GM12878 (cell line): ENCODE measurements around the gene HMHB1. TPM values are rescaled to one million over a fixed set of nuclear protein-coding genes. Genes with fewer than 3 reads are reported as not detected.

Experiments used
- ATAC-seq: fragments of 200-7000 bp; cut with Tn5 transposase; 3 replicates; pipeline ENCODE4 v1.9.1; 2020; ENCODE audit warnings: mild to moderate bottlenecking, moderate library complexity
- BruUV-seq: library from RNA; stranded (reverse); fragments of 400-500 nt; replicated peaks from 2 replicates; lab custom pipeline; 2021; lab: Mats Ljungman, UMichigan
- CTCF ChIA-PET: fragments of 300-600 bp; sonication (Branson Sonifier 250); formaldehyde crosslinking; extraction: SDS; loops from one replicate; lab custom pipeline; 2021; ENCODE audit warnings: inconsistent platforms; lab: Yijun Ruan, JAX
- POLR2A ChIA-PET: fragments of 350-600 bp; formaldehyde crosslinking; extraction: SDS; loops from one replicate; lab custom pipeline; 2021; ENCODE audit warnings: inconsistent platforms; lab: Charles Lee
- RAD21 ChIA-PET: fragments of 300-600 bp; sonication (Branson Sonifier 250); formaldehyde crosslinking; loops from one replicate; lab custom pipeline; 2023; ENCODE audit warnings: antibody characterized with exemption; ENCODE audit not compliant: unreplicated experiment; lab: Charles Lee
- SMC1A ChIA-PET: fragments of 300-600 bp; sonication (Branson Sonifier 250); formaldehyde crosslinking; loops from one replicate; lab custom pipeline; 2023; ENCODE audit not compliant: unreplicated experiment, uncharacterized antibody; lab: Charles Lee
- DNase-seq: peaks from one replicate; pipeline ENCODE4 v3.0.0-alpha.2; 2011; ENCODE audit warnings: low read depth, low spot score
- FAIRE-seq: peaks from 3 replicates; lab custom pipeline; 2011; peaks lifted over from hg19 to GRCh38; lab: Jason Lieb, UNC
- H2AFZ ChIP-seq: 2 replicates; pipeline ENCODE4 v1.6.0; 2011; ENCODE audit warnings: low read depth, low read length, control low read depth; ENCODE audit not compliant: control insufficient read depth
- H3K27ac ChIP-seq: 2 replicates; pipeline ENCODE4 v1.5.1; 2011; ENCODE audit warnings: control low read depth; ENCODE audit not compliant: control insufficient read depth, insufficient read depth
- H3K27me3 ChIP-seq, 2 experiments: replicated peaks in 1 of 2; 2 replicates each; pipeline versions ENCODE4 v1.6.0 to v1.6.1; 2011; ENCODE audit warnings: low read length in 1 of 2; ENCODE audit not compliant: control insufficient read depth in 2 of 2, insufficient read depth in 2 of 2
- H3K36me3 ChIP-seq, 2 experiments: 2 replicates each; pipeline ENCODE4 v1.5.1; 2011; ENCODE audit warnings: low read length in 1 of 2; ENCODE audit not compliant: control insufficient read depth in 2 of 2, insufficient read depth in 2 of 2
- H3K4me1 ChIP-seq: 2 replicates; pipeline ENCODE4 v1.6.1; 2011; ENCODE audit warnings: mild to moderate bottlenecking, low read length, moderate library complexity, mixed read lengths; ENCODE audit not compliant: control insufficient read depth, insufficient read depth
- H3K4me2 ChIP-seq: 2 replicates; pipeline ENCODE4 v1.6.0; 2011; ENCODE audit warnings: control low read depth; ENCODE audit not compliant: control insufficient read depth, insufficient read depth
- H3K4me3 ChIP-seq: fragments of 200-600 bp; sonication (generic); 2 replicates; pipeline ENCODE4 v1.5.1; 2016
- H3K79me2 ChIP-seq: 2 replicates; pipeline ENCODE4 v1.6.0; 2011; ENCODE audit warnings: low read length; ENCODE audit not compliant: control insufficient read depth, insufficient read depth
- H3K9ac ChIP-seq: 2 replicates; pipeline ENCODE4 v1.8.0; 2011; ENCODE audit warnings: low read length, control low read depth, mixed read lengths; ENCODE audit not compliant: control insufficient read depth, insufficient read depth
- H3K9me3 ChIP-seq: replicated peaks from 3 replicates; pipeline ENCODE4 v1.5.1; 2011; ENCODE audit warnings: mild to moderate bottlenecking, low read length; ENCODE audit not compliant: control insufficient read depth, insufficient read depth
- H4K20me1 ChIP-seq: 2 replicates; pipeline ENCODE4 v1.6.0; 2011; ENCODE audit not compliant: control insufficient read depth, insufficient read depth
- ATF7 ChIP-seq: fragments of 450-650 bp; IDR thresholded peaks from 2 replicates; pipeline ENCODE4 v1.6.1; 2016; ENCODE audit warnings: low read depth, mild to moderate bottlenecking
- BACH1 ChIP-seq: fragments of 450-650 bp; IDR thresholded peaks from 2 replicates; pipeline ENCODE4 v1.6.1; 2017; ENCODE audit warnings: mild to moderate bottlenecking, borderline replicate concordance
- BMI1 ChIP-seq: fragments of 450-650 bp; IDR thresholded peaks from 2 replicates; pipeline ENCODE4 v1.6.1; 2016; ENCODE audit warnings: mild to moderate bottlenecking, moderate library complexity, borderline replicate concordance
- CHD1 ChIP-seq: IDR thresholded peaks from 2 replicates; pipeline ENCODE4 v1.6.1; 2012; ENCODE audit warnings: low read depth, low read length, improper control_type of control experiment
- CUX1 ChIP-seq: IDR thresholded peaks from 2 replicates; pipeline ENCODE4 v1.6.1; 2012; ENCODE audit warnings: improper control_type of control experiment, low read depth, low read length; ENCODE audit not compliant: insufficient replicate concordance
- EGR1 ChIP-seq, 2 experiments: IDR thresholded peaks; 1 replicate in 1 of 2; 2 replicates in 1 of 2; pipeline ENCODE4 v1.6.1; 2011 to 2012; ENCODE audit warnings: low read depth in 2 of 2, low read length in 2 of 2, borderline replicate concordance in 1 of 2, mild to moderate bottlenecking in 1 of 2, moderate library complexity in 1 of 2
- POU2F2 ChIP-seq: IDR thresholded peaks from 3 replicates; pipeline ENCODE4 v1.6.1; 2011; ENCODE audit warnings: low read depth, mild to moderate bottlenecking, low read length, borderline replicate concordance
- RAD21 ChIP-seq: IDR thresholded peaks from 2 replicates; pipeline ENCODE4 v1.6.1; 2011; ENCODE audit warnings: mild to moderate bottlenecking, low read depth, low read length, moderate library complexity; ENCODE audit not compliant: insufficient read depth
- SPI1 ChIP-seq: IDR thresholded peaks from 2 replicates; pipeline ENCODE4 v1.6.1; 2011; ENCODE audit warnings: low read depth, mild to moderate bottlenecking, low read length, moderate library complexity, borderline replicate concordance; ENCODE audit not compliant: insufficient read depth
- STAT3 ChIP-seq: IDR thresholded peaks from 2 replicates; pipeline ENCODE4 v1.6.1; 2011; ENCODE audit warnings: low read depth, low read length, improper control_type of control experiment
- USF2 ChIP-seq: IDR thresholded peaks from 2 replicates; pipeline ENCODE4 v1.6.1; 2011; ENCODE audit warnings: low read depth, low read length, improper control_type of control experiment, borderline replicate concordance
- YBX1 ChIP-seq: fragments of 450-650 bp; IDR thresholded peaks from 2 replicates; pipeline ENCODE4 v1.6.1; 2016; ENCODE audit warnings: antibody characterized with exemption
- ZBTB11 ChIP-seq: fragments of 450-650 bp; formaldehyde crosslinking; IDR thresholded peaks from 2 replicates; pipeline ENCODE4 v1.5.0; 2022; ENCODE audit warnings: mild to moderate bottlenecking, missing genetic modification characterization
- ZNF217 ChIP-seq: fragments of 450-650 bp; IDR thresholded peaks from 2 replicates; pipeline ENCODE4 v1.6.1; 2017; ENCODE audit warnings: antibody characterized with exemption, mild to moderate bottlenecking
- ZNF384 ChIP-seq: IDR thresholded peaks from 2 replicates; pipeline ENCODE4 v1.6.1; 2012; ENCODE audit warnings: low read depth, mild to moderate bottlenecking, low read length, improper control_type of control experiment, borderline replicate concordance
- WGBS: methylation state at CpG from one replicate; pipeline ENCODE4 v1.1.6; 2016; ENCODE audit warnings: low lambda C conversion rate; ENCODE audit not compliant: insufficient replicate concordance, insufficient coverage; ENCODE audit errors: missing lambda C conversion rate; 5-methylcytosine and 5-hydroxymethylcytosine counted together
- in situ Hi-C: fragments of 300-500 bp; cut with MboI; formaldehyde crosslinking; loops from 9 replicates; pipeline ENCODE4 v1.14.3; 2018; ENCODE audit warnings: mixed read lengths
- intact Hi-C: fragments of 100-400 bp; cut with micrococcal nuclease; formaldehyde crosslinking; loops from one replicate; pipeline ENCODE4 v1.14.2; 2022; ENCODE audit not compliant: unreplicated experiment
- polyA plus RNA-seq, 11 experiments: library from polyadenylated mRNA; depleted of rRNA in 4 of 11; unstranded in 6 of 11; stranded (reverse) in 5 of 11; fragments of >200 nt; fragmentation: Nextera tagmentation in 4 of 11; fragmentation: Illumina TruSeq in 1 of 11; extraction: Ambion mirVana in 4 of 11; extraction: Trizol in 1 of 11; gene quantifications; 1 replicate in 1 of 11; 2 replicates in 10 of 11; pipeline versions ENCODE4 v1.2.1 to v1.2.3, GENCODE V29; 2011 to 2016; ENCODE audit warnings: inconsistent platforms in 2 of 11, missing spikeins in 2 of 11, low read depth in 1 of 11
- total RNA-seq, 4 experiments: library from RNA; depleted of rRNA in 3 of 4; stranded (reverse); fragments of >200 nt in 3 of 4; fragmentation: Illumina TruSeq in 1 of 4; extraction: Trizol in 1 of 4; gene quantifications; 2 replicates each; pipeline versions ENCODE4 v1.2.1 to v1.2.3, GENCODE V29; 2013 to 2021

Gene HMHB1
- total and polyA plus RNA-seq, 10 of the 15 experiments (the other 5 are each of a cell fraction or from before 2014, with no cell fraction given) = 0.45 to 20.3 (median 4.6) TPM

GRCh38 chr5:143770450-143770849, 41.5 kb upstream of the HMHB1 start:
- Histone ChIP-seq H3K4me3 (no peak overlapping the region), H3K9ac (no peak overlapping the region), H3K79me2 (no peaks in the 10 kb centered on the region), H3K9me3 (no peaks in the 10 kb centered on the region; the same call in 2 of the 3 replicates), H3K36me3 (no peaks in the 10 kb centered on the region), H3K27me3 (no peaks in the 10 kb centered on the region), H3K4me2 (no peak overlapping the region), H2AFZ (no peak overlapping the region), H3K4me1 (no peaks in the 10 kb centered on the region), H4K20me1 (no peaks in the 10 kb centered on the region), H3K27ac (no peak overlapping the region)
- WGBS = 96% methylated on average over 3 of the region's 3 CpGs
- RAD21 ChIA-PET = interaction anchor here (1.0 to 2.1 kb wide), 2 partner anchors 12 to 30 kb away, joined by 3 to 5 read pairs; no protein-coding TSS in a partner anchor
- intact Hi-C loops = no loop called here
- in situ Hi-C loops = no loop called here
- no peak for ATAC-seq
- CTCF ChIA-PET = interaction anchor here (1.4 kb wide), 2 partner anchors 10 to 11 kb away, joined by 4 to 6 read pairs; no protein-coding TSS in a partner anchor
- POLR2A ChIA-PET = interaction anchor here (0.6 to 1.6 kb wide), 2 partner anchors 11 to 664 kb away, joined by 3 to 6 read pairs; no protein-coding TSS in a partner anchor
- BruUV-seq = no TSS peak
- FAIRE-seq = no peak
- SMC1A ChIA-PET = interaction anchor here (0.6 to 1.9 kb wide), 6 partner anchors 9 to 470 kb away, joined by 3 to 5 read pairs (median 3); no protein-coding TSS in a partner anchor
- DNase-seq = no peak
- no peak for TF ChIP-seq STAT3
- TF ChIP-seq ZNF217 = no peak
- TF ChIP-seq RAD21 = no peak
- no peak for TF ChIP-seq BMI1
- no peak for TF ChIP-seq YBX1
- no peak for TF ChIP-seq SPI1
- TF ChIP-seq POU2F2 = no peak
- TF ChIP-seq BACH1 = no peak
- no peak for TF ChIP-seq CHD1
- TF ChIP-seq USF2 = no peak
- TF ChIP-seq ZNF384 = no peak
- TF ChIP-seq EGR1 (IDR thresholded peaks at IDR 0.05; ENCODE audit: borderline replicate concordance in 1 of 2, low read depth in 2 of 2, low read length in 2 of 2) = no peak
- no peak for TF ChIP-seq ATF7
- TF ChIP-seq CUX1 = no peak
- no peak for TF ChIP-seq ZBTB11 (CRISPR knock-in tag)
